IPS-20b (cell line): ENCODE results near the gene CSNK1A1.

ENCODE experiments used
- H3K27ac ChIP-seq: one replicate; pipeline ENCODE4 v1.5.1; 2013; ENCODE audit warnings: low read length
- H3K27me3 ChIP-seq: 2 replicates; pipeline ENCODE4 v1.6.1; 2013; ENCODE audit warnings: mild to moderate bottlenecking, low read length, inconsistent platforms; ENCODE audit not compliant: insufficient read depth
- H3K36me3 ChIP-seq: 2 replicates; pipeline ENCODE4 v1.6.1; 2013; ENCODE audit warnings: low read depth, mild to moderate bottlenecking, inconsistent platforms, low read length, moderate library complexity; ENCODE audit not compliant: insufficient read depth
- H3K4me1 ChIP-seq: 2 replicates; pipeline ENCODE4 v1.6.1; 2013; ENCODE audit warnings: mild to moderate bottlenecking, control low read depth, inconsistent platforms, low read length, moderate library complexity; ENCODE audit not compliant: insufficient read depth
- H3K4me3 ChIP-seq: 2 replicates; pipeline ENCODE4 v1.5.1; 2013; ENCODE audit warnings: mild to moderate bottlenecking, low read length, inconsistent platforms
- H3K9ac ChIP-seq: 2 replicates; pipeline ENCODE4 v1.6.1; 2013; ENCODE audit warnings: low read depth, mild to moderate bottlenecking, inconsistent platforms, low read length, moderate library complexity
- H3K9me3 ChIP-seq: 2 replicates; pipeline ENCODE4 v1.6.1; 2013; ENCODE audit warnings: mild to moderate bottlenecking, low read depth, low read length, inconsistent platforms; ENCODE audit not compliant: insufficient read depth

CSNK1A1 gene

DNA sequence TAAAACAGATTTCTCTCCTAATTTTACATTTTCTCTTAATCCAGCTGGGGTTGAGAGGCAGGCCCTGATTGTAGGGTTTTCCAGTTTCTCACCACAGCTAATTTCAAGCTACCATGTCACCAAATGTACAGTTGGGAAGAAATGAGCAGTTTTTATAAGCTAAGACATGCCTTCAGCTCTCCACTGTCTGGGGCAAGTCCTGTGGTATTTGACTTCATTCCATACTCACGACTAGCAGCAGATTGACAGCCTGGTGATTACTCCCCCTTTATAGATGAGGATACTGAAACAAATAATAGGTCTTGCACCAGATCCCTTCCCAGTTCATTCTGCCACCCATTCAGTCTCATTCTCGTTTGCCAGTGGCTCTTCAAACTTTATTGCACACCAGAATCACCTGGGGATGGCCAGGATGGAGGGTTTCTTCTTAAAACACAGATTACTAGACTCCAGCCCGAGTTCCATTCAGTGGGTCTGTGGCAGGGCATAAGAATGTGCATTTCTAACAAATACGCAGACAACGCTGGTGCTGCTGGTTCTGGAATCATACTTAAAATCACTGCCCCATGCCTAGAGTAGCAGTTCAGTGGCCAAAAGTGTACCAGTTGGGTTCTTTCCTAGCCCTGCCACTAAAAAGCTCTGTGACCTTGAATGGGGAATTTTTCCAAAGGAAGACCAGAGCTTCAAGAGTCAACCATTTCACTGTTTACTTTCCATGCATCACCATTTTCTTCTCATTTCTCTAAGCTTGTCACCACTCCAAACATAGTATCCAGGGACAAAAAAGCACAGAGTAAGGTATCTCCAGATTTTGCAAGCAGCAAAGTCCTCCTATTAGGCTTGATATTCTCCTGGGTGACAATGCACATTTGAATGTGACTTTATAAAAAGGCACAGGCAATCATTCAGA is 64.3 kb downstream of the CSNK1A1 start:
- no peak overlapping the region for H3K4me3 ChIP-seq
- H3K9ac ChIP-seq, result no peak overlapping the region
- no peaks in the 10 kb centered on the region for H3K9me3 ChIP-seq
- H3K27me3 ChIP-seq, result no peaks in the 10 kb centered on the region
- no peaks in the 10 kb centered on the region for H3K36me3 ChIP-seq
- no peaks in the 10 kb centered on the region; the same call in 1 of the 2 replicates for H3K4me1 ChIP-seq
- H3K27ac ChIP-seq, result no peak overlapping the region

DNA sequence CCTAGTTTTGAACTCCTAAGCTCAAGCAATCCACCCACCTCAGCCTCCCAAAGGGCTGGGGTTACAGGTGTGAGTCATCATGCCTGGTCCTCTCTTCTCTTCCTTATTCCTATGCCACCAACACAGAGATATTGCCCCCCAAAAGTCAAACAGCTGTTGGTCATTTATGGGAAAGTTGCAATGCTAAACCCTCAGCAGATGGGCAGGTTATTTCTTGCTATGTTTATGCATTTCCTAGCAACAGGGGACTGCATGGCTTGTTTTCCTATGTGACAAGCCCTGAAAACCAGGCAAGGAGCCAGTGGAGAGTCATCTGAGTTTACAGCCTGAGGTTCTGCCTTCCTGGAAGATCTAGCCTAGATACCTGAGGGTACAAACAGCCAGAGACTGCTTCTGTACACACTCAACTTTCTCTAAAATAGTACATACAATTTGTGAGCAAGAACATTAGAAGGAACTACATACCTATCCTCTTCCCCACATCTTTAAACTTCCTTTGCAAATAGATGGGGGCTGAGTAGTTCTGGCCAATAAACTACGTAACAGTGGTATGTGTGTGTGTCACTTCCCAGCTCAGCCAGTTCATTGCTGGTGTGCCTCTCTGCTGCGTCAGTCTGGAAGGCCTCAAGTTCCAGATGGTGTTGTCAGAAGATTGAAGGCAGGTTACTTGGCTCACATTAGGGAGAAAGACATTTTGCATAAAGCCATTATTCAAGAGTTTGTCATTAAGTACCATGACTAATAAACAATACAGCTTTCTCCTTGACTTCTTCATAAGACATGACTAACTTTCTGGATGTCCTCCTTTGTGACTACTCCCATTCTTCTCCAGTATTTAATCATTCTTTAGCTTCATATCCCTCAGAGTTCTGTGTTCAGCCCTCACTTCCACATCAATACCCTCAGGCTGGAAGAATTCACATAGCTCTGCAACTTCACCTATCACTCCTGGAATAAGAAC is 65.3 kb downstream of the CSNK1A1 start:
- Histone ChIP-seq H3K4me1 (no peaks in the 10 kb centered on the region; the same call in 1 of the 2 replicates), H3K27me3 (no peaks in the 10 kb centered on the region), H3K27ac (no peak overlapping the region), H3K4me3 (no peak overlapping the region), H3K9me3 (no peaks in the 10 kb centered on the region), H3K9ac (no peak overlapping the region), H3K36me3 (no peaks in the 10 kb centered on the region)

DNA sequence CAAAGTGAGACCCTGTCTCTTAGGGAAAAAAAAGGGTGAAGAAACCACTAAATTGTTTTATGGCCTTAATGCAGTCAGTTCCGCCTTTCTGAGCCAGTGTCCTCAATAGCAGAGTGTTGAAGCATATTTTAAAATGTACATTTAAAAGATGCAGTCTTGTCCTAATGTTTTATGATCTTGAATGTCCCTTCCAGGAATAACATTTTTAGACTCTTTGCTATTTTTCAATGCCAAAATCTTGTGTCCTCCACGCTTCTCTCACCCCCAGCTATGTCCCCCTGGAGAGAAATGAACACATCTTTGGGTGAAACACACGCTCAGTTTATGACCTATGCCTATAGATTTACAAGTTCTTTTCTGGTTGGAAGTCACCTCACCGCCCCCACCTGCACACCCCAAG is 69.8 kb downstream of the CSNK1A1 start:
- no peak overlapping the region for H3K27ac ChIP-seq
- H3K4me3 ChIP-seq, result no peak overlapping the region
- no peaks in the 10 kb centered on the region for H3K9me3 ChIP-seq
- H3K36me3 ChIP-seq, result no peaks in the 10 kb centered on the region
- H3K4me1 ChIP-seq, result no peaks in the 10 kb centered on the region; the same call in 1 of the 2 replicates
- no peak overlapping the region for H3K9ac ChIP-seq
- no peaks in the 10 kb centered on the region for H3K27me3 ChIP-seq

GRCh38 chr5:149478761-149479160 is 72.5 kb downstream of the CSNK1A1 start:
- H3K36me3 ChIP-seq, result no peaks in the 10 kb centered on the region
- no peak overlapping the region for H3K27ac ChIP-seq
- no peak overlapping the region for H3K4me3 ChIP-seq
- H3K4me1 ChIP-seq, result no peaks in the 10 kb centered on the region
- H3K9ac ChIP-seq, result no peak overlapping the region
- no peaks in the 10 kb centered on the region for H3K9me3 ChIP-seq
- no peaks in the 10 kb centered on the region for H3K27me3 ChIP-seq

DNA sequence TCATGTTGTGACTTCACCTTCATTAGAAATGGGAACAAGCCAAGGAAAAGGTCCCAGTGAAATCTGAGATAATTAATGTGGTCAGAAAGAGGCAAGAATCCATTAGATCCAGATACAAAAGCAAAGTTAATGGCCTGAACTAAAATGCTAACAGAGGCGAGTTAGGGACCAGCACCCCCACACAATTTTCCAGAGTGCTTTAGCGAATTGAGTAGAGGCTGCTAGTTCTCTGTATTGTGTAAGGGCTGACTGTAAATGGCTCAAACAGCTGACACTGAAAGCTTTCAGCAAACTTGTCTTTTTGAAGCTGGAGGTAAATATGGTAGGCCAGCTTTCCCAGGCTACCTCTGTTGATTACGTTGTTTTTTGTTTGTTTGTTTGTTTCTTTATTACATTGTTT is 75.5 kb downstream of the CSNK1A1 start:
- Histone ChIP-seq H3K27me3 (no peaks in the 10 kb centered on the region), H3K9ac (no peak overlapping the region), H3K4me1 (no peaks in the 10 kb centered on the region), H3K27ac (no peak overlapping the region), H3K9me3 (no peaks in the 10 kb centered on the region), H3K36me3 (no peaks in the 10 kb centered on the region), H3K4me3 (no peak overlapping the region)

DNA sequence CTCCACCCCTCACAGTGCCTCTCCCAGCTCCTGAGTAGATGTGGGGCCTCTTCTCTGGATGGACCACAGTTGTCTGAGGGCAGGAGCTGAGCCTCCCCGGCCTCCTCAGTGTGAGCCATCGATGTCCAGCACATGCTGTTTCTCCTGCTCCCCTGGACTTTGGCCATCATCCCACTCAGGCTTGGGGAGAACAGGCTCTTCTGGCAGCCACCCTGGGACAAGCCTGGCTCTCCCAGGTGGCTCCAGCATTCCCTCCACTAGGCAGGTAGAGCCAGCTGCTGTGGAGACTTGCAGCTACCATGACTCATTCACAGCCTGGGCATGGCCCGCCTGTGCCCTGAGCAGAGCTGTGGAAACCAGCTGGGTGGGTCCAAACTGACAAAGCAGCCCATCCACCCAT is 77.0 kb downstream of the CSNK1A1 start:
- H3K36me3 ChIP-seq, result no peaks in the 10 kb centered on the region
- no peak overlapping the region for H3K4me3 ChIP-seq
- no peak overlapping the region for H3K27ac ChIP-seq
- H3K9ac ChIP-seq, result no peak overlapping the region
- no peaks in the 10 kb centered on the region for H3K4me1 ChIP-seq
- no peaks in the 10 kb centered on the region for H3K27me3 ChIP-seq
- H3K9me3 ChIP-seq, result no peaks in the 10 kb centered on the region

DNA sequence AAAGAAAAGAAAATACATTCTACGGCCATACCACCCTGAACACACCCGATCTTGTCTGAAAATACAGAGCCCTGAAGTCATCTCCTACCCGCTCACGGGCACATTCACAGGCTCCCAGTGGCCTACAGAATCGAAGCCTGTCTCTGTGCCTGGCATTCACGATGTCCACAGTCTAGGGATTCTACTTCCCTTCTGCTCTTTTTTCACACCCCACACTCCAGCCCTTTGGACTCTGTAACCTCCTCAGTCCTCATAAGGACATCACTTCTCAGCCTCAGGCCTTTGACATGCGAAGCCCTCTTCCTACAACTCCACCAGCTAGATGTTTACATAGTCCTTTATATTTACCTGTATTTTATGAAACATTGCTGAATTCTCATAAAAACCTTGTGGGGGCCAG is 77.8 kb downstream of the CSNK1A1 start:
- H3K27ac ChIP-seq, result no peak overlapping the region
- no peak overlapping the region for H3K9ac ChIP-seq
- no peaks in the 10 kb centered on the region for H3K27me3 ChIP-seq

GRCh38 chr5:149472399-149472798 is 78.8 kb downstream of the CSNK1A1 start:
- no peak overlapping the region for H3K9ac ChIP-seq
- no peak overlapping the region for H3K27ac ChIP-seq

More for the DNA sequence above, 77.8 kb downstream of the CSNK1A1 start:
- Histone ChIP-seq H3K36me3 (no peaks in the 10 kb centered on the region), H3K4me1 (no peaks in the 10 kb centered on the region), H3K4me3 (no peak overlapping the region), H3K9me3 (no peaks in the 10 kb centered on the region)

GRCh38 chr5:149471406-149472183 is 79.6 kb downstream of the CSNK1A1 start:
- Histone ChIP-seq H3K4me1 (no peaks in the 10 kb centered on the region), H3K9me3 (no peaks in the 10 kb centered on the region), H3K27ac (no peak overlapping the region), H3K9ac (no peak overlapping the region), H3K27me3 (no peaks in the 10 kb centered on the region), H3K36me3 (no peaks in the 10 kb centered on the region), H3K4me3 (no peak overlapping the region)

More at GRCh38 chr5:149472399-149472798, 78.8 kb downstream of the CSNK1A1 start:
- no peaks in the 10 kb centered on the region for H3K36me3 ChIP-seq
- H3K27me3 ChIP-seq, result no peaks in the 10 kb centered on the region
- H3K4me1 ChIP-seq, result no peaks in the 10 kb centered on the region
- H3K4me3 ChIP-seq, result no peak overlapping the region
- no peaks in the 10 kb centered on the region for H3K9me3 ChIP-seq

DNA sequence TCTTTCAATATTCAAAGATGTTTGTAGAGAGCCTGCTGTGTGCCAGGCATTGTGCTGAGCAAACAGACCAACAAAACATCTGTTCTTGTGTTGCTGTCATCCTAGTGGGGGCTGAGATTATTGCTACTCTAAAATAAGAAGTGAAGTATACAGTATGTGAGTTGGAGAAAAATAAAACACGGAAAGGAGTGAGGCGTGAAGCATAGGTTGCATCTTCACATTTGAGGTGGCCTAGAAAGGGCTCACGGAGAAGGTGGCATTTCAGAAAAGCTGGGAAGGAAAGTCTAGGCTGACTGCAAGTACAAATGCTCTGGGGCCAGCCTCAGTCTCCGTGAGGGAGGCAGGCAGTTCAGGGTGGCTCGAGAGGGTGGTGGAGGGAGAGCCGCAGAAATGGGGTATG is 80.3 kb downstream of the CSNK1A1 start:
- Histone ChIP-seq H3K27me3 (no peaks in the 10 kb centered on the region), H3K4me1 (no peaks in the 10 kb centered on the region), H3K36me3 (no peaks in the 10 kb centered on the region), H3K9ac (no peak overlapping the region), H3K27ac (no peak overlapping the region), H3K9me3 (no peaks in the 10 kb centered on the region), H3K4me3 (no peak overlapping the region)

GRCh38 chr5:149466457-149466972 is 84.7 kb downstream of the CSNK1A1 start:
- Histone ChIP-seq H3K27ac (no peak overlapping the region), H3K9ac (no peak overlapping the region), H3K4me1 (no peaks in the 10 kb centered on the region), H3K9me3 (no peaks in the 10 kb centered on the region), H3K36me3 (no peaks in the 10 kb centered on the region), H3K27me3 (no peaks in the 10 kb centered on the region), H3K4me3 (no peak overlapping the region)
